Psoas muscle (tissue), 8 donors: ENCODE data around the gene TSC22D3. TPM values are rescaled to one million over a fixed set of nuclear protein-coding genes. Genes with fewer than 3 reads are reported as not detected.
"Not testable (repeated sequence)": the region's sequence is repeated elsewhere in the genome, so short reads cannot be mapped to it uniquely, and the experiment has no call there.

Source experiments
- ATAC-seq, 4 donors: fragments of 200-7000 bp; cut with Tn5 transposase; one replicate each; pipeline ENCODE4 v1.9.1; 2020; ENCODE audit warnings: moderate library complexity in 3 of 4, mild to moderate bottlenecking in 2 of 4
- DNase-seq, 2 donors: peaks; one replicate each; pipeline ENCODE4 v3.0.0-alpha.2; 2020
- H3K27ac ChIP-seq: fragments of 200-600 bp; one replicate; pipeline ENCODE4 v1.8.0; 2022
- H3K27me3 ChIP-seq, 3 donors: fragments of 200-600 bp in 1 of 3; one replicate each; pipeline versions ENCODE4 v1.6.1 to v1.8.0; 2013 to 2022; ENCODE audit warnings: low read length in 2 of 3, mild to moderate bottlenecking in 2 of 3, moderate library complexity in 1 of 3; ENCODE audit not compliant: insufficient read depth in 3 of 3
- H3K36me3 ChIP-seq, 2 donors: fragments of 200-600 bp in 1 of 2; one replicate each; pipeline versions ENCODE4 v1.6.1 to v1.8.0; 2013 to 2022; ENCODE audit warnings: low read depth in 1 of 2, mild to moderate bottlenecking in 1 of 2, moderate library complexity in 1 of 2; ENCODE audit not compliant: insufficient read depth in 1 of 2
- H3K4me1 ChIP-seq: fragments of 200-600 bp; one replicate; pipeline ENCODE4 v1.8.0; 2022
- H3K4me3 ChIP-seq: fragments of 200-600 bp; one replicate; pipeline ENCODE4 v1.8.0; 2022; ENCODE audit warnings: mild to moderate bottlenecking
- H3K9me3 ChIP-seq: fragments of 200-600 bp; one replicate; pipeline ENCODE4 v1.8.0; 2022
- WGBS, 3 donors: extraction: QIAGEN DNeasy Blood & Tissue Kit; methylation state at CpG; one replicate each; pipeline versions ENCODE4 v1.1.6 to v1.1.7; 2013; 5-methylcytosine and 5-hydroxymethylcytosine counted together
- intact Hi-C, 2 donors: fragments of 100-400 bp; cut with DNase I; formaldehyde crosslinking; loops; one replicate each; pipeline versions ENCODE4 v1.11.0 to v1.14.2; 2022
- long read RNA-seq, 2 donors: library from polyadenylated mRNA; unstranded; transcript quantifications; one replicate each; pipeline ENCODE4 v2.0.0, GENCODE V29; 2021
- polyA plus RNA-seq, 3 donors: library from polyadenylated mRNA; stranded (reverse); fragments of 200-250 nt; gene quantifications; one replicate each; pipeline ENCODE4 v1.2.3, GENCODE V29; 2013
- total RNA-seq, 4 donors: library from RNA; stranded (reverse); fragmentation: NEBNext Ultra II Directional in 2 of 4; extraction: Animal tissue kit (Norgen Biotek cat#: 25700) in 2 of 4; gene quantifications; one replicate each; pipeline versions ENCODE4 v1.2.1 to v1.2.4, GENCODE V29; 2021 to 2023
- TF ChIP-seq, protein P1 (sequence below): fragments of 200-600 bp; IDR thresholded peaks from one replicate; pipeline ENCODE4 v1.8.0; 2022; ENCODE audit warnings: antibody characterized with exemption
- donor health status: healthy with polysubstance abuse.
- donor health status: DM: no; HTN: no; CAD: no; lungs with moderate emphysema.
- donor health status: Bipolar disorder and iron deficiency.
- donor health status: healthy.
- donor health status: DM: yes; HTN: yes; CAD: no.
- donor health status: DM: no; HTN: no; CAD: no.
- donor health status: DM: no; HTN: no; CAD: no.
- donor health status: DM: yes; HTN: yes; CAD: no.

The TSC22D3 gene
- total RNA-seq (100 to 1,000 TPM in 3 of 4 donors, 10 to 100 TPM in 1; 23.7 to 310 (median 184) TPM), polyA plus RNA-seq (1,000 to 10,000 TPM in 1 of 3 donors, 100 to 1,000 TPM in 2; 467 to 1,236 (median 802) TPM)
- long read RNA-seq, donor 1, transcript TSC22D3-203 (3 exons, 2,266 nt): minor isoform, 6 of 24 reads
- long read RNA-seq, donor 1, transcript TSC22D3-206 (3 exons, 2,027 nt): major isoform, 11 of 24 reads
- long read RNA-seq, donor 1, partial matches to known transcripts: 0 of 24 reads
- long read RNA-seq, donor 1, other reads (novel, unspliced or antisense): 6 of 24 reads
- long read RNA-seq, donor 2, transcript TSC22D3-206 (3 exons, 2,027 nt): major isoform, 933 of 1,016 reads
- long read RNA-seq, donor 2, transcript TSC22D3-203 (3 exons, 2,266 nt): minor isoform, 35 of 1,016 reads
- long read RNA-seq, donor 2, transcript TSC22D3-208 (2 exons, 576 nt): minor isoform, 8 of 1,016 reads
- long read RNA-seq, donor 2, partial matches to known transcripts: 0 of 1,016 reads
- long read RNA-seq, donor 2, other reads (novel, unspliced or antisense): 29 of 1,016 reads

DNA sequence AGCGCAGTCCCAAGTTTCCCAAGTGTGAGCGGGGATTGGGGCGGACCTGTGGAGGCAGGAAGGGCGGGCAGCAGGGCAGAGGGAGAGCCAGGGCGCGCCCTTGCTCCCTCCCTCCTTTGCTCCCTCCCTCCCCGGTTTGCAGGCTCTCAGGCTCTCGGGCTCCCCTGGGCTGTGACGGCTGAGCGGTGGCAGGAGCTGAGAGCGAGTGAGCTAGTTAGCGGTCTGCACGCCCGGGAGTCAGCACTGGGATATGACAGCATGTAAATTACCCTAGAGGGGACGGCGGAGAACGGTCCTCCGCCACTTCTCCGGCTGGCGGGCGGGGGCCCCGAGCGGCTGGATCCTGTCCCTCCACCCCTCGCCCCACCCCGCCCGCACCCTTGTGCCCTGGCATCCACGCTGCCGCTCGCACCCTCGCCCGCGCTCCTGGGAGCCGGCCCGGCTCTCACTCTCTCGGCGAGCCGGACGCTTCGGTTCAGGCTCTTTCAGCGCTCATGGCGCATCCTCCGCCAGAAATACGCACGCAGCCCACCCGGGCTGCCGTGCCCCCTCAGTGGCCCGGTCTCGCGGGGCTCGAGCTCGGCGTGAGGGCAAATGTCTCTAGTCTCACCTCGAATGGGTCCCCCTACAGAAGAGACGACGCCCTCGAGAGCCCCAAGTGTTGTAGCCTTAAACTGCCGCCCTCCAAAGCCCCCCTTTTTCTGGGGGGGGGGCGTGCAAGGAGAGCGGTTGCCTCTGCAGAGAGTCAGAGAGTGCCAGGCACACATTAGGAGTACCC is at the start of gene TSC22D3:
Gene TSC22D3 (minus strand): TSS at position 54 of the 778 bp plus-strand sequence. CDS start 368 bp downstream, outside the sequence.
- TF ChIP-seq, protein P1, sequence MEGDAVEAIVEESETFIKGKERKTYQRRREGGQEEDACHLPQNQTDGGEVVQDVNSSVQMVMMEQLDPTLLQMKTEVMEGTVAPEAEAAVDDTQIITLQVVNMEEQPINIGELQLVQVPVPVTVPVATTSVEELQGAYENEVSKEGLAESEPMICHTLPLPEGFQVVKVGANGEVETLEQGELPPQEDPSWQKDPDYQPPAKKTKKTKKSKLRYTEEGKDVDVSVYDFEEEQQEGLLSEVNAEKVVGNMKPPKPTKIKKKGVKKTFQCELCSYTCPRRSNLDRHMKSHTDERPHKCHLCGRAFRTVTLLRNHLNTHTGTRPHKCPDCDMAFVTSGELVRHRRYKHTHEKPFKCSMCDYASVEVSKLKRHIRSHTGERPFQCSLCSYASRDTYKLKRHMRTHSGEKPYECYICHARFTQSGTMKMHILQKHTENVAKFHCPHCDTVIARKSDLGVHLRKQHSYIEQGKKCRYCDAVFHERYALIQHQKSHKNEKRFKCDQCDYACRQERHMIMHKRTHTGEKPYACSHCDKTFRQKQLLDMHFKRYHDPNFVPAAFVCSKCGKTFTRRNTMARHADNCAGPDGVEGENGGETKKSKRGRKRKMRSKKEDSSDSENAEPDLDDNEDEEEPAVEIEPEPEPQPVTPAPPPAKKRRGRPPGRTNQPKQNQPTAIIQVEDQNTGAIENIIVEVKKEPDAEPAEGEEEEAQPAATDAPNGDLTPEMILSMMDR: peak; percentile 7
- ATAC-seq (peak; percentile 86 to 87 (median 86)), DNase-seq (peak; percentile 81 to 92)
- peak within 1 kb of the TSS; percentile 84 for H3K27ac ChIP-seq
- peaks cover 6% of the 10 kb centered on the region for H3K4me1 ChIP-seq
- 0 to 25% (median 0%) methylated on average over 13 to 59 of the region's 59 CpGs for WGBS, 3 donors
- H3K9me3 ChIP-seq: no peaks in the 10 kb centered on the region
- H3K36me3 ChIP-seq: no peaks in the 10 kb centered on the region
- H3K4me3 ChIP-seq: peak within 1 kb of the TSS; percentile 72
- intact Hi-C loops: loop anchor here (1.0 to 5.0 kb wide), 5 partner anchors 57 to 119 kb away; no protein-coding TSS in a partner anchor
- H3K27me3 ChIP-seq: peaks cover 0 to 17% (median 0%) of the 10 kb centered on the region in 3 donors

DNA sequence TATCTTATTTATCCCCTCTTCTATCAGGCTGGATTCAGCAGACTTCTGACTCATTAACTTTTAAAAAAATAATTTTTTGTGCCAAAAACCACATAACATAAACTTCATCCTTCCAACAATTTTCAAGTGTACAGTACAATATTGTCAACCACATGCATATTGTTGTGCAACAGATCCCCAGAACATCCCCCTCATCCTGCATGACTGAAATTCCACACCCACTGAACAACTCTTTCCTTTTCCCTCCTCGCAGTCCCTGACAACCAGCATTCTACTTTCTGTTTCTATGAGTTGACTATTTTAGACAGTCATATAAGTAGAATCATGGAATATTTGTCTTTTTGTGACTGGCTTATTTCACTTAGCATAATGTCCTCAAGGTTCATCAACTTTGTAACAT is 47.9 kb upstream of the TSC22D3 start:
- WGBS, 3 donors: 29 to 75% (median 55%) methylated on average over 1 of the region's 1 CpG
- Histone ChIP-seq H3K36me3 (no peaks in the 10 kb centered on the region), H3K9me3 (peaks cover 5% of the 10 kb centered on the region), H3K4me3 (no peak overlapping the region), H3K4me1 (peaks cover 4% of the 10 kb centered on the region), H3K27me3 (peaks cover 0 to 12% (median 0%) of the 10 kb centered on the region in 3 donors), H3K27ac (no peak overlapping the region)
- TF ChIP-seq, protein P1: no peak
- intact Hi-C loops: no loop called here
- no peak for DNase-seq
- ATAC-seq: no peak

DNA sequence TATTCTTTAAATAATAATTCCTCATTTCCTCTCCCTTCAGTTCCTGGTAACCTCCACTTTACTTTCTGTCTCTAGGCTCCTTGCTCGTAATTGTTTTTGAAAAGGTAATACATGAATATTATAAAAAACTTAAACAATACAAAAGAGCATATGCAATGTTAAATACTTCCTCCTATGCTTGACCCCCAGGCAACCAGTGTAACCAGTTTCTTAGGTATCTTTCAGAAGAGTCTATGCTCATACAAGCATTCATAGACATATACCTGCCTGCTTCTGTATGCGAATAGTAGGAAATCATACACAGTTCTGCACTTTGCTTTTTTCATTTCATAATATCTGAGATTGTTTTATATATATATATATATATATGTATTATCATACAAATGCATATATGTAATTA is 47.5 kb upstream of the TSC22D3 start:
- Histone ChIP-seq H3K4me1 (peaks cover 4% of the 10 kb centered on the region), H3K27ac (no peak overlapping the region), H3K27me3 (peaks cover 0 to 9% (median 0%) of the 10 kb centered on the region in 3 donors), H3K36me3 (no peaks in the 10 kb centered on the region), H3K4me3 (no peak overlapping the region), H3K9me3 (peaks cover 8% of the 10 kb centered on the region)
- ATAC-seq: no peak
- 84 to 100% (median 97%) methylated on average over 2 of the region's 2 CpGs for WGBS, 3 donors
- no peak for DNase-seq
- intact Hi-C loops: no loop called here
- TF ChIP-seq, protein P1: no peak

DNA sequence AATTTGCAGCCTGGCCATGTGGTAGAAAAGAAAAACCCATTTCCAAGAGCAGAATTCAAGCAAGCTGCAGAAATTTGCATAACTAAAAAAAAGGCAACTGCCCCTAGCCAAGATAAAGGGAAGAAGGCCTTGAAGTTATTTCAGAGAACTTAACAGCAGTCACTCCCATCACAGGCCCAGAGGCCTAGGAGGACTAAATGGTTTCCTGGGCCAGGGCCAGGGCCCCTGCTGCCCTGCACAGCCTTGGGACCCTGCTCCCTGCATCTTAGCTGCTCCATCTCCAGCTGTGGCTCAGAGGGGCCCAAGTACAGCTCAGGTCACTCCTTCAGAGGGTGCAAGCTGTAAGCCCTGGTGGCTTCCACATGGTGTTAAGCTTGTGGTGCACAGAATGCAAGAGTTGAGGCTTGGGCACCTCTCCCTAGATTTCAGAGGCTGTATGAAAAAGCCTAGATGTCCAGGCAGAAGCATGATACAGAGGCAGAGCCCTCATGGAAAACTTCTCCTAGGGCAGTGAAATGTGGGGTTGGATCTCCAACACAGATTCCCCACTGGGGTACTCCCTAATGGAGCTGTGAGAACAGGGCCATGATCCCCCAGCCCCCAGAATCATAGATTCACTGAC is 43.4 kb upstream of the TSC22D3 start:
- TF ChIP-seq, protein P1: no peak
- no peak for ATAC-seq
- no peaks in the 10 kb centered on the region for H3K4me1 ChIP-seq

DNA sequence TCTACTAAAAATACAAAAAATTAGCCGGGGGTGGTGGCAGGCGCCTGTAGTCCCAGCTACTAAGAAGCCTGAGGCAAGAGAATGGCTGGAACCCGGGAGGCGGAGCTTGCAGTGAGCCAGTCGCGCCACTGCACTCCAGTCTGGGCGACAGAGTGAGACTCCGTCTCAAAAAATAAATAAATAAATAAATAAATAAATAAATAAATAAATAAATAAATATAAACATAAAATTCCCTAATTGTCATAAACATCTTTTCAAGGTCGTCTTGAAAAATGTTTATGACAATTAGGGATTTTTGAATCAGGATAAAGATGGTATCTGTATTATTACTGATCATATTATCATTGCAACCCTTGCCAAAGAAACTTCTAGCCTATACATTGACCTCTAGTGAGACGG is 34.5 kb upstream of the TSC22D3 start:
- H3K9me3 ChIP-seq, DNase-seq, H3K4me1 ChIP-seq, ATAC-seq, H3K4me3 ChIP-seq, H3K27ac ChIP-seq, H3K36me3 ChIP-seq, intact Hi-C loops: not testable (repeated sequence)
- WGBS, 3 donors: 83 to 96% (median 93%) methylated on average over 9 to 10 of the region's 10 CpGs
- H3K27me3 ChIP-seq: peaks cover 0 to 34% (median 0%) of the 10 kb centered on the region in 3 donors

More for the DNA sequence above, 43.4 kb upstream of the TSC22D3 start:
- H3K27me3 ChIP-seq: peaks cover 0 to 13% (median 0%) of the 10 kb centered on the region in 3 donors
- H3K27ac ChIP-seq: no peak overlapping the region
- no peaks in the 10 kb centered on the region for H3K36me3 ChIP-seq
- H3K9me3 ChIP-seq: peaks cover 8% of the 10 kb centered on the region
- intact Hi-C loops: no loop called here
- no peak overlapping the region for H3K4me3 ChIP-seq
- no peak for DNase-seq
